Gastrocnemius medialis (tissue), 4 donors: ENCODE data around the gene TEX264.

Experiments
- CTCF ChIP-seq, 5 experiments: fragments of 450-650 bp in 3 of 5; fragments of 200-600 bp in 2 of 5; sonication (generic) in 2 of 5; IDR thresholded peaks in 4 of 5; conservative IDR thresholded peaks in 1 of 5; 1 replicate in 4 of 5; 2 replicates in 1 of 5; pipeline ENCODE4 v1.5.1; 2016 to 2019; ENCODE audit warnings: antibody characterized with exemption in 5 of 5, mild to moderate bottlenecking in 3 of 5, moderate library complexity in 3 of 5
- POLR2A ChIP-seq, 2 donors: fragments of 450-650 bp; IDR thresholded peaks; one replicate each; pipeline ENCODE4 v1.6.1; 2017; ENCODE audit warnings: antibody characterized with exemption in 2 of 2, mild to moderate bottlenecking in 2 of 2, moderate library complexity in 2 of 2

- TF ChIP-seq CTCF (IDR thresholded peaks at IDR 0.05 in 4 of 5, conservative IDR thresholded peaks at IDR 0.05 in 1 of 5) (no peak), POLR2A (IDR thresholded peaks at IDR 0.05) (no peak)
These were observed 32.2 kb downstream of the TEX264 start for GRCh38 chr3:51703068-51703760.
